ENCODE data around the gene CDC42EP3.
A peak's percentile ranks its signal among the peaks of the same experiment; 100 is the strongest.

Gene CDC42EP3

GRCh38 chr2:37635504-37636380 lies 35.7 kb downstream of the CDC42EP3 start:
- no peaks in the 10 kb centered on the region for H3K9me3 ChIP-seq (ENCODE audit: insufficient read depth, low read length)
- TF ChIP-seq CTCF (IDR thresholded peaks at IDR 0.05; ENCODE audit: low read depth, low read length) (no peak), EZH2phosphoT487 (IDR thresholded peaks at IDR 0.05; ENCODE audit: low read depth) (no peak)
- H3K4me3 ChIP-seq (ENCODE audit: low read length) = peak overlapping the region; percentile 67
- H4K20me1 ChIP-seq (ENCODE audit: insufficient read depth, low read length) = no peaks in the 10 kb centered on the region
- H3K27me3 ChIP-seq (ENCODE audit: low read depth, low read length) = no peaks in the 10 kb centered on the region
- peaks cover 28% of the 10 kb centered on the region for H3K79me2 ChIP-seq (ENCODE audit: low read length)
- peak overlapping the region; percentile 82 for H3K9ac ChIP-seq (ENCODE audit: low read length)
- H3K4me1 ChIP-seq (ENCODE audit: low read length) = peaks cover 56% of the 10 kb centered on the region
- peak overlapping the region; percentile 56; the same call in 1 of the 2 replicates for H2AFZ ChIP-seq (ENCODE audit: low read depth, low read length)
- H3K4me2 ChIP-seq (ENCODE audit: low read length) = peak overlapping the region; percentile 94
- peak overlapping the region; percentile 98 for H3K27ac ChIP-seq (ENCODE audit: low read length)
- peaks cover 22% of the 10 kb centered on the region for H3K36me3 ChIP-seq (replicated peaks; ENCODE audit: low read depth, low read length)

GRCh38 chr2:37634914-37635503 lies 36.4 kb downstream of the CDC42EP3 start:
- H4K20me1 ChIP-seq (ENCODE audit: insufficient read depth, low read length) = no peaks in the 10 kb centered on the region
- peaks cover 28% of the 10 kb centered on the region for H3K79me2 ChIP-seq (ENCODE audit: low read length)
- H3K4me3 ChIP-seq (ENCODE audit: low read length) = peak overlapping the region; percentile 40
- no peaks in the 10 kb centered on the region for H3K27me3 ChIP-seq (ENCODE audit: low read depth, low read length)
- H3K4me2 ChIP-seq (ENCODE audit: low read length) = peak overlapping the region; percentile 72
- no peak overlapping the region for H2AFZ ChIP-seq (ENCODE audit: low read depth, low read length)
- TF ChIP-seq CTCF (IDR thresholded peaks at IDR 0.05; ENCODE audit: low read depth, low read length) (no peak), EZH2phosphoT487 (IDR thresholded peaks at IDR 0.05; ENCODE audit: low read depth) (no peak)
- H3K36me3 ChIP-seq (replicated peaks; ENCODE audit: low read depth, low read length) = peaks cover 20% of the 10 kb centered on the region
- peak overlapping the region; percentile 98 for H3K27ac ChIP-seq (ENCODE audit: low read length)
- peaks cover 62% of the 10 kb centered on the region for H3K4me1 ChIP-seq (ENCODE audit: low read length)
- no peaks in the 10 kb centered on the region for H3K9me3 ChIP-seq (ENCODE audit: insufficient read depth, low read length)
- peak overlapping the region; percentile 76 for H3K9ac ChIP-seq (ENCODE audit: low read length)

GRCh38 chr2:37633845-37634244 lies 37.6 kb downstream of the CDC42EP3 start:
- Histone ChIP-seq H3K79me2 (ENCODE audit: low read length) (peaks cover 28% of the 10 kb centered on the region), H3K36me3 (replicated peaks; ENCODE audit: low read depth, low read length) (peaks cover 23% of the 10 kb centered on the region), H3K9me3 (ENCODE audit: insufficient read depth, low read length) (no peaks in the 10 kb centered on the region), H3K4me3 (ENCODE audit: low read length) (no peak overlapping the region; the same call in 1 of the 2 replicates), H3K27me3 (ENCODE audit: low read depth, low read length) (no peaks in the 10 kb centered on the region), H4K20me1 (ENCODE audit: insufficient read depth, low read length) (no peaks in the 10 kb centered on the region), H3K4me1 (ENCODE audit: low read length) (peaks cover 62% of the 10 kb centered on the region), H3K4me2 (ENCODE audit: low read length) (peak overlapping the region; percentile 35), H3K27ac (ENCODE audit: low read length) (peak overlapping the region; percentile 98), H2AFZ (ENCODE audit: low read depth, low read length) (no peak overlapping the region), H3K9ac (ENCODE audit: low read length) (no peak overlapping the region; the same call in 1 of the 2 replicates)
- TF ChIP-seq EZH2phosphoT487 (IDR thresholded peaks at IDR 0.05; ENCODE audit: low read depth) = no peak
- TF ChIP-seq CTCF (IDR thresholded peaks at IDR 0.05; ENCODE audit: low read depth, low read length) = no peak

- no peak for TF ChIP-seq EZH2phosphoT487 (IDR thresholded peaks at IDR 0.05; ENCODE audit: low read depth)
- no peak for TF ChIP-seq CTCF (IDR thresholded peaks at IDR 0.05; ENCODE audit: low read depth, low read length)
- Histone ChIP-seq H3K4me2 (ENCODE audit: low read length) (no peak overlapping the region; the same call in 1 of the 2 replicates), H3K27me3 (ENCODE audit: low read depth, low read length) (no peaks in the 10 kb centered on the region), H3K4me3 (ENCODE audit: low read length) (no peak overlapping the region), H3K79me2 (ENCODE audit: low read length) (peaks cover 28% of the 10 kb centered on the region), H3K9ac (ENCODE audit: low read length) (no peak overlapping the region), H3K36me3 (replicated peaks; ENCODE audit: low read depth, low read length) (peaks cover 23% of the 10 kb centered on the region), H3K27ac (ENCODE audit: low read length) (no peak overlapping the region), H3K9me3 (ENCODE audit: insufficient read depth, low read length) (no peaks in the 10 kb centered on the region), H3K4me1 (ENCODE audit: low read length) (peaks cover 62% of the 10 kb centered on the region), H4K20me1 (ENCODE audit: insufficient read depth, low read length) (no peaks in the 10 kb centered on the region), H2AFZ (ENCODE audit: low read depth, low read length) (no peak overlapping the region)
These were observed 38.2 kb downstream of the CDC42EP3 start for GRCh38 chr2:37633234-37633633.

All from OCI-LY3 (cell line).